ENCODE results near the gene ZNF230.

DNA sequence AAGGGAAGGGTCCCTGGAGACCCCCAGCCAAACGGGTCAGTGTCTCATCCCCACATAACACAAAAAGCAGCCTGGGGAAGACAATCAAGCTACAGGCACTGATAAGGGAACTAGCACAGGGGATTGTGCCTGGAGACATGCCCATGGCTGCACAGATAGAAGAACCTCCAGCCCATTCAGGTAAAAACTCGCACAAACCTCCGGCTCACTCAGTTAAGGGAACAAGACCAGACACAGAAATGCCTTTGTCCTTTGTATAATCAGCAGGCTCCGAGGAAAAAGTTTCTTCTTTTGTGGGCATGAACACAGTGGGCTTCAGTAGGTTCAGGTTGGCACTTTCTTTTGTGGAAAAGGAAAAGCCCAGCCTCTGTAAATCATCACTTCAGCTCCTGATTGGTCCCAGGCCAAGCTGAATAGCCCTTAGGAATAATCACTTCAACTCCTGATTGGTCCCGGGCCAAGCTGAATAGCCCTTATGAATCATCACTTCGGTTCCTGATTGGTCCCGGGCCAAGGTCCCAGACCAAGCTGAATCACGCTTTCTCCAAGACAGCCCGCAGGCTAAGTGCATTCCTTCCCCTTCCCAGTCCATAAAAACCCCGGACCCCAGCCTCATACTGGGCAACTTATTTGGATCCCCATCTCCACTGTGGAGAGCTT, 5.0 kb upstream of the ZNF230 start:
- TF ChIP-seq, protein P1, sequence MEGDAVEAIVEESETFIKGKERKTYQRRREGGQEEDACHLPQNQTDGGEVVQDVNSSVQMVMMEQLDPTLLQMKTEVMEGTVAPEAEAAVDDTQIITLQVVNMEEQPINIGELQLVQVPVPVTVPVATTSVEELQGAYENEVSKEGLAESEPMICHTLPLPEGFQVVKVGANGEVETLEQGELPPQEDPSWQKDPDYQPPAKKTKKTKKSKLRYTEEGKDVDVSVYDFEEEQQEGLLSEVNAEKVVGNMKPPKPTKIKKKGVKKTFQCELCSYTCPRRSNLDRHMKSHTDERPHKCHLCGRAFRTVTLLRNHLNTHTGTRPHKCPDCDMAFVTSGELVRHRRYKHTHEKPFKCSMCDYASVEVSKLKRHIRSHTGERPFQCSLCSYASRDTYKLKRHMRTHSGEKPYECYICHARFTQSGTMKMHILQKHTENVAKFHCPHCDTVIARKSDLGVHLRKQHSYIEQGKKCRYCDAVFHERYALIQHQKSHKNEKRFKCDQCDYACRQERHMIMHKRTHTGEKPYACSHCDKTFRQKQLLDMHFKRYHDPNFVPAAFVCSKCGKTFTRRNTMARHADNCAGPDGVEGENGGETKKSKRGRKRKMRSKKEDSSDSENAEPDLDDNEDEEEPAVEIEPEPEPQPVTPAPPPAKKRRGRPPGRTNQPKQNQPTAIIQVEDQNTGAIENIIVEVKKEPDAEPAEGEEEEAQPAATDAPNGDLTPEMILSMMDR (IDR thresholded peaks at IDR 0.05) = no peak
- TF ChIP-seq POLR2A (IDR thresholded peaks at IDR 0.05) = no peak

All from uterus (tissue), 2 donors.